GM21526 (cell line): ENCODE measurements around the gene PDE6A.

ENCODE experiments used
- ATAC-seq: cut with Tn5 transposase; IDR thresholded peaks from one replicate; pipeline ENCODE4 v1.9.1; 2021; ENCODE audit warnings: moderate library complexity; ENCODE audit not compliant: unreplicated experiment, low FRiP score

Gene PDE6A

GRCh38 chr5:149841851-149842793 lies 102.5 kb downstream of the PDE6A start:
- no peak for ATAC-seq

GRCh38 chr5:149840226-149840825 lies 104.3 kb downstream of the PDE6A start:
- ATAC-seq, result no peak

GRCh38 chr5:149839761-149840160 lies 104.8 kb downstream of the PDE6A start:
- no peak for ATAC-seq

GRCh38 chr5:149838881-149839739 lies 105.5 kb downstream of the PDE6A start:
- no peak for ATAC-seq

GRCh38 chr5:149837680-149838269 lies 106.8 kb downstream of the PDE6A start:
- ATAC-seq, result no peak

GRCh38 chr5:149836451-149837139 lies 108.0 kb downstream of the PDE6A start:
- no peak for ATAC-seq

GRCh38 chr5:149834246-149834855 lies 110.2 kb downstream of the PDE6A start:
- ATAC-seq, result no peak

- ATAC-seq, result no peak
These were observed 111.3 kb downstream of the PDE6A start for GRCh38 chr5:149833116-149833827.

GRCh38 chr5:149832636-149833035 lies 112.0 kb downstream of the PDE6A start:
- ATAC-seq, result no peak

GRCh38 chr5:149831492-149831891 lies 113.1 kb downstream of the PDE6A start:
- no peak for ATAC-seq

GRCh38 chr5:149830579-149830978 lies 114.0 kb downstream of the PDE6A start:
- ATAC-seq, result no peak

- ATAC-seq, result no peak
These were observed 114.6 kb downstream of the PDE6A start for GRCh38 chr5:149829954-149830353.

GRCh38 chr5:149828161-149829011 lies 116.2 kb downstream of the PDE6A start:
- peak; percentile 58 for ATAC-seq

GRCh38 chr5:149827546-149827945 lies 117.0 kb downstream of the PDE6A start:
- ATAC-seq, result no peak

- ATAC-seq, result no peak
These were observed 117.5 kb downstream of the PDE6A start for GRCh38 chr5:149827086-149827485.

GRCh38 chr5:149826574-149826973 lies 118.0 kb downstream of the PDE6A start:
- no peak for ATAC-seq

GRCh38 chr5:149824846-149825245 lies 119.7 kb downstream of the PDE6A start:
- no peak for ATAC-seq

- ATAC-seq, result no peak
These were observed 120.5 kb downstream of the PDE6A start for GRCh38 chr5:149824120-149824519.
